Hematopoietic multipotent progenitor cell treated with erythropoietin and hydrocortisone succinate and interleukin-3 and kit ligand, for 17 days (in vitro differentiated cells): ENCODE results near the gene ZBTB7C.

Experiments
- DNase-seq: peaks from one replicate; pipeline ENCODE4 v3.0.0-alpha.2; 2015; ENCODE audit warnings: low spot score

ZBTB7C gene

GRCh38 chr18:48191494-48191893, 217.7 kb downstream of the ZBTB7C start:
- no peak for DNase-seq

- DNase-seq = no peak
Observed at GRCh38 chr18:48190994-48191393, 218.2 kb downstream of the ZBTB7C start.

GRCh38 chr18:48188609-48189008, 220.6 kb downstream of the ZBTB7C start:
- DNase-seq = no peak

- DNase-seq = no peak
Observed at GRCh38 chr18:48186861-48187260, 222.3 kb downstream of the ZBTB7C start.

GRCh38 chr18:48186131-48186766, 222.9 kb downstream of the ZBTB7C start:
- DNase-seq = no peak

- DNase-seq = no peak
Observed at GRCh38 chr18:48184118-48184517, 225.1 kb downstream of the ZBTB7C start.

GRCh38 chr18:48183613-48184012, 225.6 kb downstream of the ZBTB7C start:
- no peak for DNase-seq

GRCh38 chr18:48182779-48183178, 226.4 kb downstream of the ZBTB7C start:
- no peak for DNase-seq

- no peak for DNase-seq
Observed at GRCh38 chr18:48181857-48182256, 227.3 kb downstream of the ZBTB7C start.

GRCh38 chr18:48181087-48181823, 227.9 kb downstream of the ZBTB7C start:
- no peak for DNase-seq

GRCh38 chr18:48179666-48180065, 229.5 kb downstream of the ZBTB7C start:
- DNase-seq = no peak

- no peak for DNase-seq
Observed at GRCh38 chr18:48179001-48179400, 230.2 kb downstream of the ZBTB7C start.

GRCh38 chr18:48176909-48177308, 232.3 kb downstream of the ZBTB7C start:
- DNase-seq = no peak

GRCh38 chr18:48173557-48173956, 235.6 kb downstream of the ZBTB7C start:
- no peak for DNase-seq

- no peak for DNase-seq
Observed at GRCh38 chr18:48172226-48173006, 236.8 kb downstream of the ZBTB7C start.

GRCh38 chr18:48171490-48172188, 237.5 kb downstream of the ZBTB7C start:
- no peak for DNase-seq

GRCh38 chr18:48170651-48171050, 238.5 kb downstream of the ZBTB7C start:
- DNase-seq = no peak

- no peak for DNase-seq
Observed at GRCh38 chr18:48168861-48169260, 240.3 kb downstream of the ZBTB7C start.

GRCh38 chr18:48167897-48168253, 241.3 kb downstream of the ZBTB7C start:
- DNase-seq = no peak

- no peak for DNase-seq
Observed at GRCh38 chr18:48166336-48166875, 242.8 kb downstream of the ZBTB7C start.

- no peak for DNase-seq
Observed at GRCh38 chr18:48165111-48165866, 243.9 kb downstream of the ZBTB7C start.
